Kidney epithelial cell (primary cell): Measurements from ENCODE around the gene RAB14. TPM values are rescaled to one million over a fixed set of nuclear protein-coding genes. Genes with fewer than 3 reads are reported as not detected.
A peak's percentile ranks its signal among the peaks of the same experiment; 100 is the strongest.

ENCODE experiments used
- DNase-seq: peaks from one replicate; pipeline ENCODE4 v3.0.0-alpha.2; 2010; ENCODE audit warnings: low read depth
- H3K27me3 ChIP-seq: 2 replicates; pipeline ENCODE4 v1.6.0; 2011; ENCODE audit warnings: low read length; ENCODE audit not compliant: control insufficient read depth, insufficient read depth
- H3K36me3 ChIP-seq: 2 replicates; pipeline ENCODE4 v1.5.1; 2011; ENCODE audit warnings: low read length; ENCODE audit not compliant: control insufficient read depth, insufficient read depth
- H3K4me3 ChIP-seq: 2 replicates; pipeline ENCODE4 v1.5.1; 2011; ENCODE audit warnings: low read depth, mild to moderate bottlenecking, control low read depth, low read length
- total RNA-seq: library from RNA; depleted of rRNA; stranded (reverse); fragments of >200 nt; gene quantifications from 2 replicates; pipeline ENCODE4 v1.2.3, GENCODE V29; 2015
- TF ChIP-seq, protein P1 (sequence below): IDR thresholded peaks from 2 replicates; pipeline ENCODE4 v1.5.1; 2011; ENCODE audit warnings: mild to moderate bottlenecking, moderate library complexity, low read length, control low read depth, inconsistent platforms; ENCODE audit not compliant: insufficient read depth, poor library complexity, severe bottlenecking

Gene RAB14
- total RNA-seq, 1 donor from 2014 or later, result 38.1 TPM

DNA sequence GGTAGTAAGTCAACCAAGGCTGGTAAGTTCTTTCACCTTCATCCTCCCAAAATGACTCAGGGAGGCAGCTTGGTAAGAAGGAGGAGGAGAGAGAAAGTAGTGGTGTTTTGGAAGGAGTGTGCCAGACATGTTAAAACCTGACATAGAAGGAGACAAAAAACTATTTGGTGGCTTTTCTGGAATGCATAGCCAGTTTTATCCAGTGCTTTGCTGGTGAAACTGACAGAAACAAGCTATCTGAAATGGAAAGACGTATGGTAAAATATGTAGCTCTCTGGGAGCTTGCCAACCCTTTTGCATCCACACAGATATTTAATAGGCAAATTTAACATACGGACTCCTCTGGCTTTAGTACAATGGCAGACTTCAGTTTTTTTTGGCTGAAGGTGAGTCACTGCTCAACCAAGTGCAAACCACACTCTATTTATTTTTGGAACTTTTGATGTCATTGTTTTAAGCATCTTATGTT, 45.4 kb downstream of the RAB14 start:
- Histone ChIP-seq H3K36me3 (no peaks in the 10 kb centered on the region), H3K4me3 (no peak overlapping the region), H3K27me3 (no peaks in the 10 kb centered on the region)
- TF ChIP-seq, protein P1, sequence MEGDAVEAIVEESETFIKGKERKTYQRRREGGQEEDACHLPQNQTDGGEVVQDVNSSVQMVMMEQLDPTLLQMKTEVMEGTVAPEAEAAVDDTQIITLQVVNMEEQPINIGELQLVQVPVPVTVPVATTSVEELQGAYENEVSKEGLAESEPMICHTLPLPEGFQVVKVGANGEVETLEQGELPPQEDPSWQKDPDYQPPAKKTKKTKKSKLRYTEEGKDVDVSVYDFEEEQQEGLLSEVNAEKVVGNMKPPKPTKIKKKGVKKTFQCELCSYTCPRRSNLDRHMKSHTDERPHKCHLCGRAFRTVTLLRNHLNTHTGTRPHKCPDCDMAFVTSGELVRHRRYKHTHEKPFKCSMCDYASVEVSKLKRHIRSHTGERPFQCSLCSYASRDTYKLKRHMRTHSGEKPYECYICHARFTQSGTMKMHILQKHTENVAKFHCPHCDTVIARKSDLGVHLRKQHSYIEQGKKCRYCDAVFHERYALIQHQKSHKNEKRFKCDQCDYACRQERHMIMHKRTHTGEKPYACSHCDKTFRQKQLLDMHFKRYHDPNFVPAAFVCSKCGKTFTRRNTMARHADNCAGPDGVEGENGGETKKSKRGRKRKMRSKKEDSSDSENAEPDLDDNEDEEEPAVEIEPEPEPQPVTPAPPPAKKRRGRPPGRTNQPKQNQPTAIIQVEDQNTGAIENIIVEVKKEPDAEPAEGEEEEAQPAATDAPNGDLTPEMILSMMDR, result no peak
- peak; percentile 29 for DNase-seq

DNA sequence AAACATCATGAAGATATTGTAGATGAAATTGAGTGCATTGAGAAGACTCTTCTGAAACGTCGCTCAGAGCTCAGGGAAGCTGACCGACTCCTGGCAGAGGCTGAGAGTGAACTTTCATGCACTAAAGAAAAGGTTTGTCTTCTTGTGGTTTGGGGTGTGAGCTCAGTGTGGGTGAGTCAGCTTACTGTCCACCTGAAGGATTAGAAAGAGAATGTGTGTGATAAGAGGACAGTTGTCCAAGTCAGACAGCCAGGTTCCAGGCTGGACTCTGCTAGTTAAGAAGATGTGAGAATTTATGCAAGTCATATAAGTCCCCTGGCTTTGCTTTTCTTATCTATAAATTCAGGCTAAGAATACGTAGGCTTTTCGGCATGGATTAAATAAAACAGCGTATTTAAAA, 46.9 kb downstream of the RAB14 start:
- TF ChIP-seq, protein P1, result no peak
- peak; percentile 53 for DNase-seq

DNA sequence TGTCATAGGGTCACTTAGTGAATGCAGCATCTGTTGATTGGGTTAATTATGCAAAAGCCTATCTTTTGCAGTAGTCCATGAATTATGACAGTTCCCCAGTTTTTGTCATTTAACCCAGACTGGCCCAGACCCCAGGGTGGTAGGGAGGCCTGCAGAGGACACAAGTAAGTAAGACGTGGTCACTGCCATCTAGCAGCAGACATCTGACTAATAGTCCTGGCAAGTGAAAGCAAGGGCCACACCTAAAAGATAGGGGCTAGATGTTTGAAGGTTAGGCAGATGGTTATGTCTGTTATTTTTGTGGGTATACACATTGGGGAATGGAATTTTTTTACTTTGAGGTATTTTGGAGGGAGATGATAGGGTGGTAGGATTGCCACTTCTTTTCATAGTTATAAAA, 48.0 kb downstream of the RAB14 start:
- no peaks in the 10 kb centered on the region for H3K27me3 ChIP-seq
- DNase-seq, result no peak
- no peak overlapping the region for H3K4me3 ChIP-seq
- no peaks in the 10 kb centered on the region for H3K36me3 ChIP-seq
- TF ChIP-seq, protein P1, result no peak

More for the DNA sequence above, 46.9 kb downstream of the RAB14 start:
- Histone ChIP-seq H3K27me3 (no peaks in the 10 kb centered on the region), H3K4me3 (no peak overlapping the region), H3K36me3 (no peaks in the 10 kb centered on the region)

DNA sequence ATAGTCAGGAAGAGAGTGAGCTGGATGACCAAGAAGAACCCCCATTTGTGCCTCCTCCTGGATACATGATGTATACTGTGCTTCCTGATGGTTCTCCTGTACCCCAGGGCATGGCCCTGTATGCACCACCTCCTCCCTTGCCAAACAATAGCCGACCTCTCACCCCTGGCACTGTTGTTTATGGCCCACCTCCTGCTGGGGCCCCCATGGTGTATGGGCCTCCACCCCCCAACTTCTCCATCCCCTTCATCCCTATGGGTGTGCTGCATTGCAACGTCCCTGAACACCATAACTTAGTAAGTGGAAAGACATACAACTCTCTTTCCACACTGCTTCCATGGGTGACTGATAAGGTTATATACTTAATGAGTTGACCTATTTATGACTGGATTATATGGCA, 51.5 kb downstream of the RAB14 start:
- H3K36me3 ChIP-seq, result no peaks in the 10 kb centered on the region
- no peak for DNase-seq
- H3K27me3 ChIP-seq, result no peaks in the 10 kb centered on the region
- TF ChIP-seq, protein P1, result no peak
- H3K4me3 ChIP-seq, result no peak overlapping the region

DNA sequence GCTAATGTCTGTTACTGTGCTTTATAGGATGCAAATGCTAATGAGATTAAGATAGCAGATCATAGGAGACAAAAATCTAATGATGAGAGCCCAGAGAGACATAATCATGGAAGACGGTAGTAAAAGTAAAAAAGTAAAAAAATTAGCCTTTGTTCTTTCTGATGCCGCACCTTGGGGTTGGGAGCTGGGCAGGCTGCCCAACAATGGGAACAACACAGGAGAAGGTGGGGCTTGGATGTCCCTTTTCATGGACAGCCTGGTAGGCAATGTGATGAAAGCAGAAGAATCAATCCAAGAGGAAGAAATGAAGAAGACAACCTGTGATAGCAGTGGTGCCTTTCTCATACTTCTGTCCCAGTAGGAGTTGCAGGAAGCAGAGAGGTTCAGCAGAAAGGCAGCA, 57.2 kb downstream of the RAB14 start:
- DNase-seq, result no peak
- TF ChIP-seq, protein P1, result no peak
- Histone ChIP-seq H3K36me3 (no peaks in the 10 kb centered on the region), H3K4me3 (no peak overlapping the region), H3K27me3 (no peaks in the 10 kb centered on the region)

DNA sequence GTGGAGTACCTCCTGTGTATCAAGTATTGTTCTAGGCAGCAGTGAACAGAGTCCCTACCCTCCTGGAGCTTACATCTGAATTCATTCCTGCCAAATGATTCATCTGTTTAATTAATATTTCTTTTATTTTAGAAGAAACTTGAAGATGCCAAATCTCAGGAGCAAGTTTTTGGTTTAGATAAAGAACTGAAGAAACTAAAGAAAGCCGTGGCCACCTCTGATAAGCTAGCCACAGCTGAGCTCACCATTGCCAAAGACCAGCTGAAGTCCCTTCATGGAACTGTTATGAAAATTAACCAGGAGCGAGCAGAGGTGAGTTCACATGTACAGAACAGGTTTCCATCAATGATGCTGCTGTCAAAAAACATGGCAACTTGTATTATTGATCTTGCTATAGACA, 57.9 kb downstream of the RAB14 start:
- no peak for DNase-seq
- Histone ChIP-seq H3K4me3 (no peak overlapping the region), H3K36me3 (no peaks in the 10 kb centered on the region), H3K27me3 (no peaks in the 10 kb centered on the region)
- TF ChIP-seq, protein P1, result no peak
